Measurements from ENCODE around the gene PACS1.

PACS1 gene

GRCh38 chr11:66071381-66071801 is 1.3 kb downstream of the PACS1 start:
- TF ChIP-seq FOXP2 (optimal IDR thresholded peaks at IDR 0.05; ENCODE audit: borderline replicate concordance, extremely low read depth, extremely low read length, insufficient read depth), result no peak
- no peak for TF ChIP-seq TAF1 (IDR thresholded peaks at IDR 0.05; ENCODE audit: borderline replicate concordance, insufficient read depth, low read length)
- TF ChIP-seq POLR2AphosphoS5 (IDR thresholded peaks at IDR 0.05; ENCODE audit: low read depth, low read length), result no peak
- no peak for TF ChIP-seq SIN3A (IDR thresholded peaks at IDR 0.05; ENCODE audit: borderline replicate concordance, insufficient read depth, low read length)
- TF ChIP-seq, protein P1, sequence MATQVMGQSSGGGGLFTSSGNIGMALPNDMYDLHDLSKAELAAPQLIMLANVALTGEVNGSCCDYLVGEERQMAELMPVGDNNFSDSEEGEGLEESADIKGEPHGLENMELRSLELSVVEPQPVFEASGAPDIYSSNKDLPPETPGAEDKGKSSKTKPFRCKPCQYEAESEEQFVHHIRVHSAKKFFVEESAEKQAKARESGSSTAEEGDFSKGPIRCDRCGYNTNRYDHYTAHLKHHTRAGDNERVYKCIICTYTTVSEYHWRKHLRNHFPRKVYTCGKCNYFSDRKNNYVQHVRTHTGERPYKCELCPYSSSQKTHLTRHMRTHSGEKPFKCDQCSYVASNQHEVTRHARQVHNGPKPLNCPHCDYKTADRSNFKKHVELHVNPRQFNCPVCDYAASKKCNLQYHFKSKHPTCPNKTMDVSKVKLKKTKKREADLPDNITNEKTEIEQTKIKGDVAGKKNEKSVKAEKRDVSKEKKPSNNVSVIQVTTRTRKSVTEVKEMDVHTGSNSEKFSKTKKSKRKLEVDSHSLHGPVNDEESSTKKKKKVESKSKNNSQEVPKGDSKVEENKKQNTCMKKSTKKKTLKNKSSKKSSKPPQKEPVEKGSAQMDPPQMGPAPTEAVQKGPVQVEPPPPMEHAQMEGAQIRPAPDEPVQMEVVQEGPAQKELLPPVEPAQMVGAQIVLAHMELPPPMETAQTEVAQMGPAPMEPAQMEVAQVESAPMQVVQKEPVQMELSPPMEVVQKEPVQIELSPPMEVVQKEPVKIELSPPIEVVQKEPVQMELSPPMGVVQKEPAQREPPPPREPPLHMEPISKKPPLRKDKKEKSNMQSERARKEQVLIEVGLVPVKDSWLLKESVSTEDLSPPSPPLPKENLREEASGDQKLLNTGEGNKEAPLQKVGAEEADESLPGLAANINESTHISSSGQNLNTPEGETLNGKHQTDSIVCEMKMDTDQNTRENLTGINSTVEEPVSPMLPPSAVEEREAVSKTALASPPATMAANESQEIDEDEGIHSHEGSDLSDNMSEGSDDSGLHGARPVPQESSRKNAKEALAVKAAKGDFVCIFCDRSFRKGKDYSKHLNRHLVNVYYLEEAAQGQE (IDR thresholded peaks at IDR 0.05; ENCODE audit: insufficient read depth in 1 of 2, low read depth in 2 of 2, low read length in 2 of 2), result no peak

GRCh38 chr11:66072081-66072480 is 2.0 kb downstream of the PACS1 start:
- TF ChIP-seq TAF1 (IDR thresholded peaks at IDR 0.05; ENCODE audit: borderline replicate concordance, insufficient read depth, low read length), result no peak
- TF ChIP-seq FOXP2 (optimal IDR thresholded peaks at IDR 0.05; ENCODE audit: borderline replicate concordance, extremely low read depth, extremely low read length, insufficient read depth), result no peak
- no peak for TF ChIP-seq POLR2AphosphoS5 (IDR thresholded peaks at IDR 0.05; ENCODE audit: low read depth, low read length)
- TF ChIP-seq, protein P1 (IDR thresholded peaks at IDR 0.05; ENCODE audit: insufficient read depth in 1 of 2, low read depth in 2 of 2, low read length in 2 of 2), result no peak
- TF ChIP-seq SIN3A (IDR thresholded peaks at IDR 0.05; ENCODE audit: borderline replicate concordance, insufficient read depth, low read length), result no peak

DNA sequence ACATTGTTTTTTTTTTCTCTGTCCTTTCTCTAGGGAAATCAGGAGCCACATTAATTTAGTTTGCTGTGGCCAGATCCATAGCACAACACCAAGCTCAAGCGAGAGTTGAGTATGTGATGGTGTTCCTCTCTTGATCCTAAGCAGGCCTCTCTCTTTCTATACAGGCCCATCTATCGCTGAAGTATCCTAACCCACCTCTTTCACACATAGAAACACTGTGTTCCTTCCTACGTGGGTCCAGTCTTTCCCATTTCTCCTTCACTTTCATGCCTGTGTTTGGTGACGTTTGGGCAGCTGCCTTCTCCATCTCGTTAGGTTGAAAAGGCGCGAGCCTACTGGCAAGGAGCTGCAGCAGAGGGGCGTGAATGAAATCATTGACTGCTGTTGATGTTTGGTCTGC is 2.4 kb downstream of the PACS1 start:
- no peak for TF ChIP-seq POLR2AphosphoS5 (IDR thresholded peaks at IDR 0.05; ENCODE audit: low read depth, low read length)
- TF ChIP-seq TAF1 (IDR thresholded peaks at IDR 0.05; ENCODE audit: borderline replicate concordance, insufficient read depth, low read length), result no peak
- TF ChIP-seq FOXP2 (optimal IDR thresholded peaks at IDR 0.05; ENCODE audit: borderline replicate concordance, extremely low read depth, extremely low read length, insufficient read depth), result no peak
- TF ChIP-seq SIN3A (IDR thresholded peaks at IDR 0.05; ENCODE audit: borderline replicate concordance, insufficient read depth, low read length), result no peak
- TF ChIP-seq, protein P1 (IDR thresholded peaks at IDR 0.05; ENCODE audit: insufficient read depth in 1 of 2, low read depth in 2 of 2, low read length in 2 of 2), result no peak

DNA sequence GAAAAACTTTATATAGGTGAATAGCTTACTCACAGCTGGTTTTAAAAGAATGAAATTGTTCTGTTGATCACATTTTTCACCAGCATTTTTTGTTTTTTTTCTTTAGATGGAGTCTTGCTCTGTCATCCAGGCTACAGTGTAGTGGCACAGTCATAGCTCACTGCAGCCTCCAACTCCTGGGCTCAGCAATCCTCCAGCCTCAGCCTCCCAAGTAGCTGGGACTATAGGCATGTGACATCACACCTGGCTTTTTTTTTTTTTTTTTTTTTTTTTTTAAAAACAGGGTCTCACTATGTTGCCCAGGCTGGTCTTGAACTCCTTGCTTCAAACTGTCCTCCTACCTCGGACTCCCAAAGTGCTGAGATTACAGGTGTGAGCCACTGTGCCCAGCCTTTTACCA is 3.6 kb downstream of the PACS1 start:
- TF ChIP-seq, protein P1 (IDR thresholded peaks at IDR 0.05; ENCODE audit: insufficient read depth in 1 of 2, low read depth in 2 of 2, low read length in 2 of 2), result no peak
- no peak for TF ChIP-seq POLR2AphosphoS5 (IDR thresholded peaks at IDR 0.05; ENCODE audit: low read depth, low read length)
- TF ChIP-seq SIN3A (IDR thresholded peaks at IDR 0.05; ENCODE audit: borderline replicate concordance, insufficient read depth, low read length), result no peak
- TF ChIP-seq FOXP2 (optimal IDR thresholded peaks at IDR 0.05; ENCODE audit: borderline replicate concordance, extremely low read depth, extremely low read length, insufficient read depth), result no peak
- TF ChIP-seq TAF1 (IDR thresholded peaks at IDR 0.05; ENCODE audit: borderline replicate concordance, insufficient read depth, low read length), result no peak

DNA sequence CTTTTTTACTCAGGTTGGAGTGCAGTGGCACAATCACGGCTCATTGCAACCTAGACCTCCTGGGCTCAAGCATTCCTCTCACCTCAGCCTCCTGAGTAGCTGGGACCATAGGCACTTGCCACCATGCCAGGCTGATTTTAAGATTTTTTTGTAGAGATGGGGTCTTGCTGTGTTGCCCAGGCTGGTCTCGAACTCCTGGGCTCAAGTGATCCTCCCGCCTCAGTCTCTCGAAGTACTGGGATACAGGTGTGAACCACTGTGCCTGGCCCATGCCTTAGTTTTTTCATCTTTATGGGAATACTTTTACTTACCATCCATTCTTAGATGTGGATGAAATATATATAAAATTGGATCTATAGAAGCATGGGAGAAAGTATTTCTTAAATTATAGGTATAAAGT is 5.2 kb downstream of the PACS1 start:
- TF ChIP-seq, protein P1 (IDR thresholded peaks at IDR 0.05; ENCODE audit: insufficient read depth in 1 of 2, low read depth in 2 of 2, low read length in 2 of 2), result no peak
- no peak for TF ChIP-seq POLR2AphosphoS5 (IDR thresholded peaks at IDR 0.05; ENCODE audit: low read depth, low read length)
- no peak for TF ChIP-seq FOXP2 (optimal IDR thresholded peaks at IDR 0.05; ENCODE audit: borderline replicate concordance, extremely low read depth, extremely low read length, insufficient read depth)
- no peak for TF ChIP-seq TAF1 (IDR thresholded peaks at IDR 0.05; ENCODE audit: borderline replicate concordance, insufficient read depth, low read length)
- no peak for TF ChIP-seq SIN3A (IDR thresholded peaks at IDR 0.05; ENCODE audit: borderline replicate concordance, insufficient read depth, low read length)

All from PFSK-1 (cell line).